Neuronal stem cell (in vitro differentiated cells): ENCODE data around the gene AUTS2.

Experiments
- DNase-seq: peaks from one replicate; pipeline ENCODE4 v3.0.0-alpha.2; 2013; ENCODE audit warnings: low spot score
- H2AFZ ChIP-seq: one replicate; pipeline ENCODE4 v1.6.1; 2013; ENCODE audit warnings: mild to moderate bottlenecking, low read length, inconsistent platforms
- H2AK5ac ChIP-seq: 2 replicates; pipeline ENCODE4 v1.6.1; 2013; ENCODE audit warnings: low read depth, mild to moderate bottlenecking, inconsistent platforms, low read length, moderate library complexity, mixed read lengths
- H2BK120ac ChIP-seq: 2 replicates; pipeline ENCODE4 v1.6.1; 2013; ENCODE audit warnings: low read depth, mild to moderate bottlenecking, inconsistent platforms, low read length, moderate library complexity, mixed read lengths
- H2BK12ac ChIP-seq: one replicate; pipeline ENCODE4 v1.6.1; 2013; ENCODE audit warnings: low read length, inconsistent platforms
- H2BK15ac ChIP-seq: 2 replicates; pipeline ENCODE4 v1.6.1; 2013; ENCODE audit warnings: mild to moderate bottlenecking, low read length, inconsistent platforms, mixed read lengths
- H2BK5ac ChIP-seq: one replicate; pipeline ENCODE4 v1.6.1; 2013; ENCODE audit warnings: inconsistent platforms, mild to moderate bottlenecking, low read length, moderate library complexity
- H3K14ac ChIP-seq: one replicate; pipeline ENCODE4 v1.6.1; 2013; ENCODE audit warnings: low read length, inconsistent platforms
- H3K18ac ChIP-seq: 2 replicates; pipeline ENCODE4 v1.6.1; 2013; ENCODE audit warnings: low read length, inconsistent platforms
- H3K23ac ChIP-seq: 2 replicates; pipeline ENCODE4 v1.6.1; 2013; ENCODE audit warnings: low read depth, mild to moderate bottlenecking, mixed read lengths, low read length, inconsistent platforms; ENCODE audit not compliant: poor library complexity
- H3K27ac ChIP-seq: replicated peaks from 3 replicates; pipeline ENCODE4 v1.5.1; 2013; ENCODE audit warnings: low read length, inconsistent platforms
- H3K27me3 ChIP-seq, 3 experiments: 2 replicates each; pipeline ENCODE4 v1.6.1; 2013; ENCODE audit warnings: low read length in 3 of 3, mild to moderate bottlenecking in 2 of 3, inconsistent platforms in 1 of 3, low read depth in 1 of 3, mixed read lengths in 1 of 3, moderate library complexity in 1 of 3; ENCODE audit not compliant: control insufficient read depth in 3 of 3, insufficient read depth in 3 of 3
- H3K36me3 ChIP-seq, 2 donors: replicated peaks in 1 of 2; 2 replicates each; pipeline ENCODE4 v1.6.1; 2013; ENCODE audit warnings: low read length in 2 of 2; ENCODE audit not compliant: control insufficient read depth in 2 of 2, insufficient read depth in 2 of 2
- H3K4ac ChIP-seq: 2 replicates; pipeline ENCODE4 v1.6.1; 2013; ENCODE audit warnings: inconsistent platforms, mild to moderate bottlenecking, low read length, moderate library complexity
- H3K4me1 ChIP-seq, 2 donors: 1 replicate in 1 of 2; 2 replicates in 1 of 2; pipeline ENCODE4 v1.6.1; 2013; ENCODE audit warnings: low read length in 2 of 2, low read depth in 1 of 2; ENCODE audit not compliant: control insufficient read depth in 2 of 2, insufficient read depth in 1 of 2
- H3K4me2 ChIP-seq: one replicate; pipeline ENCODE4 v1.6.1; 2013; ENCODE audit warnings: mild to moderate bottlenecking, low read length, inconsistent platforms; ENCODE audit not compliant: insufficient read depth, poor library complexity, severe bottlenecking
- H3K4me3 ChIP-seq, 2 donors: 2 replicates each; pipeline ENCODE4 v1.5.1; 2013; ENCODE audit warnings: low read length in 2 of 2, mild to moderate bottlenecking in 2 of 2, inconsistent platforms in 1 of 2, moderate library complexity in 1 of 2
- H3K79me1 ChIP-seq: one replicate; pipeline ENCODE4 v1.6.1; 2013; ENCODE audit warnings: low read depth, mild to moderate bottlenecking, inconsistent platforms, low read length, moderate library complexity
- H3K9ac ChIP-seq: one replicate; pipeline ENCODE4 v1.6.1; 2013; ENCODE audit warnings: mild to moderate bottlenecking, low read depth, low read length, inconsistent platforms; ENCODE audit not compliant: poor library complexity
- H3K9me3 ChIP-seq, 2 donors: replicated peaks in 1 of 2; 2 replicates each; pipeline versions ENCODE3 to v1.6.1; 2013; ENCODE audit warnings: low read length in 2 of 2, mild to moderate bottlenecking in 2 of 2, inconsistent platforms in 1 of 2, low read depth in 1 of 2, mixed read lengths in 1 of 2, moderate library complexity in 1 of 2; ENCODE audit not compliant: control insufficient read depth in 2 of 2, insufficient read depth in 1 of 2
- H4K8ac ChIP-seq: one replicate; pipeline ENCODE4 v1.6.1; 2013; ENCODE audit warnings: low read depth, mild to moderate bottlenecking, inconsistent platforms, low read length, moderate library complexity
- H4K91ac ChIP-seq: one replicate; pipeline ENCODE4 v1.6.1; 2013; ENCODE audit warnings: low read length, low read depth, mild to moderate bottlenecking, inconsistent platforms; ENCODE audit not compliant: poor library complexity
- WGBS, 2 donors: extraction: QIAGEN DNeasy Blood & Tissue Kit; methylation state at CpG; one replicate each; pipeline ENCODE4 v1.1.7; 2013; ENCODE audit warnings: missing lambda C conversion rate in 2 of 2, mixed read lengths in 1 of 2; ENCODE audit not compliant: insufficient read length in 2 of 2, insufficient replicate concordance in 1 of 2; ENCODE audit errors: extremely low coverage in 2 of 2; 5-methylcytosine and 5-hydroxymethylcytosine counted together

The AUTS2 gene

GRCh38 chr7:70649323-70649722 lies 1051.0 kb downstream of the AUTS2 start:
- H3K4me2 ChIP-seq = no peak overlapping the region
- H2AFZ ChIP-seq = no peak overlapping the region
- no peak overlapping the region for H3K14ac ChIP-seq
- DNase-seq = no peak
- no peaks in the 10 kb centered on the region for H3K9me3 ChIP-seq
- H2AK5ac ChIP-seq = no peak overlapping the region
- no peak overlapping the region for H2BK15ac ChIP-seq
- H3K27ac ChIP-seq = no peak overlapping the region
- no peak overlapping the region for H2BK12ac ChIP-seq
- no CpG with 5 or more reads among the region's 5 CpGs for WGBS, 2 donors
- H3K4me3 ChIP-seq = no peak overlapping the region
- no peak overlapping the region for H4K91ac ChIP-seq
- no peak overlapping the region for H3K23ac ChIP-seq
- no peak overlapping the region for H4K8ac ChIP-seq
- no peaks in the 10 kb centered on the region for H3K79me1 ChIP-seq
- no peak overlapping the region for H2BK5ac ChIP-seq
- H3K4ac ChIP-seq = no peak overlapping the region
- no peaks in the 10 kb centered on the region for H3K36me3 ChIP-seq
- H3K27me3 ChIP-seq = no peaks in the 10 kb centered on the region
- H2BK120ac ChIP-seq = no peak overlapping the region
- peaks cover 13 to 15% of the 10 kb centered on the region in 2 donors for H3K4me1 ChIP-seq
- no peak overlapping the region for H3K18ac ChIP-seq
- no peak overlapping the region for H3K9ac ChIP-seq

GRCh38 chr7:70654146-70654545 lies 1055.9 kb downstream of the AUTS2 start:
- Histone ChIP-seq H2BK120ac (no peak overlapping the region), H2AK5ac (no peak overlapping the region), H2BK15ac (no peak overlapping the region), H2AFZ (no peak overlapping the region), H4K8ac (no peak overlapping the region), H3K4me3 (no peak overlapping the region), H3K4ac (no peak overlapping the region), H3K18ac (no peak overlapping the region), H3K9ac (no peak overlapping the region), H2BK12ac (no peak overlapping the region), H3K23ac (no peak overlapping the region), H3K9me3 (no peaks in the 10 kb centered on the region), H3K27ac (no peak overlapping the region), H3K4me2 (no peak overlapping the region), H2BK5ac (no peak overlapping the region), H3K27me3 (no peaks in the 10 kb centered on the region), H4K91ac (no peak overlapping the region), H3K14ac (no peak overlapping the region), H3K36me3 (no peaks in the 10 kb centered on the region), H3K79me1 (no peaks in the 10 kb centered on the region), H3K4me1 (peaks cover 6 to 11% of the 10 kb centered on the region in 2 donors)
- DNase-seq = no peak
- no CpG with 5 or more reads among the region's 3 CpGs for WGBS, 2 donors

- H3K4ac ChIP-seq = no peak overlapping the region
Measured at GRCh38 chr7:70654979-70655378, 1056.7 kb downstream of the AUTS2 start.

GRCh38 chr7:70655694-70656093 lies 1057.4 kb downstream of the AUTS2 start:
- WGBS, 2 donors = no CpG with 5 or more reads among the region's 3 CpGs

More at GRCh38 chr7:70654979-70655378, 1056.7 kb downstream of the AUTS2 start:
- Histone ChIP-seq H4K8ac (no peak overlapping the region), H3K27ac (no peak overlapping the region), H3K9me3 (no peaks in the 10 kb centered on the region), H3K79me1 (no peaks in the 10 kb centered on the region), H2AFZ (no peak overlapping the region), H3K14ac (no peak overlapping the region), H4K91ac (no peak overlapping the region), H2BK5ac (no peak overlapping the region), H2BK15ac (no peak overlapping the region), H2BK12ac (no peak overlapping the region), H3K18ac (no peak overlapping the region), H3K4me2 (no peak overlapping the region), H3K27me3 (no peaks in the 10 kb centered on the region), H3K9ac (no peak overlapping the region), H3K4me3 (no peak overlapping the region), H2AK5ac (no peak overlapping the region), H3K4me1 (peaks cover 6 to 11% of the 10 kb centered on the region in 2 donors), H3K36me3 (no peaks in the 10 kb centered on the region), H2BK120ac (no peak overlapping the region), H3K23ac (peak overlapping the region; percentile 21)
- WGBS, 2 donors = no CpG with 5 or more reads among the region's 5 CpGs
- no peak for DNase-seq

More at GRCh38 chr7:70655694-70656093, 1057.4 kb downstream of the AUTS2 start:
- no peak overlapping the region for H4K8ac ChIP-seq
- H3K18ac ChIP-seq = no peak overlapping the region
- no peak overlapping the region for H3K27ac ChIP-seq
- H2AK5ac ChIP-seq = no peak overlapping the region
- no peak overlapping the region for H3K23ac ChIP-seq
- H2AFZ ChIP-seq = no peak overlapping the region
- no peak overlapping the region for H3K4me2 ChIP-seq
- H2BK120ac ChIP-seq = no peak overlapping the region
- no peak for DNase-seq
- H2BK12ac ChIP-seq = no peak overlapping the region
- no peak overlapping the region for H2BK5ac ChIP-seq
- H3K27me3 ChIP-seq = no peaks in the 10 kb centered on the region
- peaks cover 9 to 11% of the 10 kb centered on the region in 2 donors for H3K4me1 ChIP-seq
- no peak overlapping the region for H3K9ac ChIP-seq
- H3K9me3 ChIP-seq = no peaks in the 10 kb centered on the region
- no peak overlapping the region for H3K4me3 ChIP-seq
- no peak overlapping the region for H3K4ac ChIP-seq
- no peaks in the 10 kb centered on the region for H3K79me1 ChIP-seq
- H3K36me3 ChIP-seq = no peaks in the 10 kb centered on the region
- H2BK15ac ChIP-seq = no peak overlapping the region
- no peak overlapping the region for H3K14ac ChIP-seq
- H4K91ac ChIP-seq = no peak overlapping the region
